ENCODE results near the gene JARID2. TPM values are rescaled to one million over a fixed set of nuclear protein-coding genes. Genes with fewer than 3 reads are reported as not detected.

The JARID2 gene
- total RNA-seq, 3 donors from 2014 or later = 10.5 to 13.9 (median 11.5) TPM

- Histone ChIP-seq H3K36me3 (peaks cover 8% of the 10 kb centered on the region), H3K9me3 (no peaks in the 10 kb centered on the region), H3K4me1 (no peaks in the 10 kb centered on the region), H3K4me3 (no peak overlapping the region), H3K27me3 (no peaks in the 10 kb centered on the region), H3K27ac (no peak overlapping the region)
- TF ChIP-seq CTCF (IDR thresholded peaks at IDR 0.05) (no peak), POLR2A (IDR thresholded peaks at IDR 0.05) (no peak), POLR2AphosphoS5 (IDR thresholded peaks at IDR 0.05) (no peak)
- DNase-seq (ENCODE audit: low spot score in 2 of 2) = no peak
- intact Hi-C loops (cut with DNase I; ENCODE audit: low total_unique reads) = no loop called here
Observed at GRCh38 chr6:15516923-15517560, 271.2 kb downstream of the JARID2 start.

GRCh38 chr6:15517600-15517999 is 271.7 kb downstream of the JARID2 start:
- DNase-seq (ENCODE audit: low spot score in 2 of 2) = no peak

GRCh38 chr6:15518057-15518456 is 272.2 kb downstream of the JARID2 start:
- TF ChIP-seq CTCF (IDR thresholded peaks at IDR 0.05) = no peak
- no peak for TF ChIP-seq POLR2A (IDR thresholded peaks at IDR 0.05)
- no peak for TF ChIP-seq POLR2AphosphoS5 (IDR thresholded peaks at IDR 0.05)
- intact Hi-C loops (cut with DNase I; ENCODE audit: low total_unique reads) = no loop called here
- no peak for DNase-seq (ENCODE audit: low spot score in 2 of 2)
- no peaks in the 10 kb centered on the region for H3K9me3 ChIP-seq
- H3K4me1 ChIP-seq = no peaks in the 10 kb centered on the region
- no peaks in the 10 kb centered on the region for H3K27me3 ChIP-seq
- no peak overlapping the region for H3K4me3 ChIP-seq
- peaks cover 8% of the 10 kb centered on the region for H3K36me3 ChIP-seq
- no peak overlapping the region for H3K27ac ChIP-seq

More at GRCh38 chr6:15517600-15517999, 271.7 kb downstream of the JARID2 start:
- no peaks in the 10 kb centered on the region for H3K9me3 ChIP-seq
- intact Hi-C loops (cut with DNase I; ENCODE audit: low total_unique reads) = no loop called here
- no peak overlapping the region for H3K4me3 ChIP-seq
- no peak overlapping the region for H3K27ac ChIP-seq
- no peaks in the 10 kb centered on the region for H3K4me1 ChIP-seq
- TF ChIP-seq POLR2AphosphoS5 (IDR thresholded peaks at IDR 0.05) (no peak), CTCF (IDR thresholded peaks at IDR 0.05) (no peak), POLR2A (IDR thresholded peaks at IDR 0.05) (no peak)
- no peaks in the 10 kb centered on the region for H3K27me3 ChIP-seq
- peaks cover 8% of the 10 kb centered on the region for H3K36me3 ChIP-seq

GRCh38 chr6:15518878-15519277 is 273.0 kb downstream of the JARID2 start:
- Histone ChIP-seq H3K36me3 (peaks cover 8% of the 10 kb centered on the region), H3K4me1 (no peaks in the 10 kb centered on the region), H3K9me3 (no peaks in the 10 kb centered on the region), H3K4me3 (no peak overlapping the region), H3K27ac (no peak overlapping the region), H3K27me3 (no peaks in the 10 kb centered on the region)
- DNase-seq (ENCODE audit: low spot score in 2 of 2) = no peak
- intact Hi-C loops (cut with DNase I; ENCODE audit: low total_unique reads) = no loop called here
- no peak for TF ChIP-seq POLR2AphosphoS5 (IDR thresholded peaks at IDR 0.05)
- TF ChIP-seq POLR2A (IDR thresholded peaks at IDR 0.05) = no peak
- TF ChIP-seq CTCF (IDR thresholded peaks at IDR 0.05) = no peak

GRCh38 chr6:15519681-15520080 is 273.8 kb downstream of the JARID2 start:
- DNase-seq (ENCODE audit: low spot score in 2 of 2) = peak in 1 of 2 donors; percentile 20
- no peaks in the 10 kb centered on the region for H3K27me3 ChIP-seq
- peaks cover 8% of the 10 kb centered on the region for H3K36me3 ChIP-seq
- no peak for TF ChIP-seq POLR2A (IDR thresholded peaks at IDR 0.05)
- TF ChIP-seq CTCF (IDR thresholded peaks at IDR 0.05) = no peak
- no peak for TF ChIP-seq POLR2AphosphoS5 (IDR thresholded peaks at IDR 0.05)
- no peaks in the 10 kb centered on the region for H3K9me3 ChIP-seq
- H3K27ac ChIP-seq = no peak overlapping the region
- no peaks in the 10 kb centered on the region for H3K4me1 ChIP-seq
- no peak overlapping the region for H3K4me3 ChIP-seq
- intact Hi-C loops (cut with DNase I; ENCODE audit: low total_unique reads) = loop anchor here (2.0 kb wide), 1 partner anchor 71 kb away; no protein-coding TSS in a partner anchor

Data from breast epithelium (tissue), 4 donors.